Heart right ventricle (tissue), 16 donors: ENCODE results near the gene PLA2G4B. TPM values are rescaled to one million over a fixed set of nuclear protein-coding genes. Genes with fewer than 3 reads are reported as not detected.

Experiments
- ATAC-seq, 8 donors: fragments of 200-7000 bp; cut with Tn5 transposase; one replicate each; pipeline ENCODE4 v1.9.1; 2020; ENCODE audit warnings: mild to moderate bottlenecking in 8 of 8, moderate library complexity in 8 of 8, moderate number of reproducible peaks in 1 of 8
- DNase-seq, 2 donors: peaks; one replicate each; pipeline ENCODE4 v3.0.0-alpha.2; 2020
- H3K27ac ChIP-seq, 10 donors: fragments of 200-600 bp; sonication (generic) in 2 of 10; one replicate each; pipeline versions ENCODE4 v1.5.0 to v1.8.0; 2020 to 2022; ENCODE audit warnings: mild to moderate bottlenecking in 3 of 10
- H3K27me3 ChIP-seq, 7 donors: fragments of 200-600 bp; one replicate each; pipeline ENCODE4 v1.8.0; 2021 to 2022; ENCODE audit warnings: mild to moderate bottlenecking in 2 of 7
- H3K36me3 ChIP-seq, 9 donors: fragments of 200-600 bp; sonication (generic) in 1 of 9; one replicate each; pipeline versions ENCODE4 v1.5.0 to v1.8.0; 2020 to 2022; ENCODE audit warnings: mild to moderate bottlenecking in 2 of 9
- H3K4me1 ChIP-seq, 9 donors: fragments of 200-600 bp; sonication (generic) in 1 of 9; one replicate each; pipeline versions ENCODE4 v1.5.0 to v1.8.0; 2020 to 2022; ENCODE audit warnings: mild to moderate bottlenecking in 4 of 9
- H3K4me3 ChIP-seq, 10 donors: fragments of 200-600 bp; sonication (generic) in 2 of 10; one replicate each; pipeline versions ENCODE4 v1.5.0 to v1.8.0; 2020 to 2022; ENCODE audit warnings: mild to moderate bottlenecking in 7 of 10, moderate library complexity in 2 of 10
- H3K9me3 ChIP-seq, 11 donors: fragments of 200-600 bp in 10 of 11; sonication (generic) in 2 of 11; one replicate each; pipeline versions ENCODE4 v1.5.0 to v1.8.0; 2013 to 2022; ENCODE audit warnings: mild to moderate bottlenecking in 2 of 11, control low read depth in 1 of 11, moderate library complexity in 1 of 11
- WGBS, 2 donors: extraction: QIAGEN DNeasy Blood & Tissue Kit; methylation state at CpG; one replicate each; pipeline ENCODE4 v1.1.7; 2013; ENCODE audit warnings: inconsistent platforms in 1 of 2; 5-methylcytosine and 5-hydroxymethylcytosine counted together
- intact Hi-C, 10 donors: fragments of 100-400 bp; cut with DNase I; formaldehyde crosslinking; loops; one replicate each; pipeline versions ENCODE4 v1.11.1 to v1.14.2; 2022
- polyA plus RNA-seq, 2 donors: library from polyadenylated mRNA; stranded (reverse); fragments of 200-250 nt; gene quantifications; one replicate each; pipeline ENCODE4 v1.2.3, GENCODE V29; 2013
- total RNA-seq, 10 donors: library from RNA; stranded (reverse); fragmentation: NEBNext Ultra II Directional in 3 of 10; extraction: Animal tissue kit (Norgen Biotek cat#: 25700) in 3 of 10; gene quantifications; one replicate each; pipeline versions ENCODE4 v1.2.1 to v1.2.4, GENCODE V29; 2021 to 2023
- TF ChIP-seq, protein P1 (sequence below), 9 donors: fragments of 200-600 bp; sonication (generic) in 2 of 9; IDR thresholded peaks; one replicate each; pipeline versions ENCODE4 v1.5.0 to v1.8.0; 2021 to 2022; ENCODE audit warnings: antibody characterized with exemption in 9 of 9, mild to moderate bottlenecking in 5 of 9, moderate library complexity in 1 of 9
- donor health status: Arrhythmogenic right ventricular cardiomyopathy.
- donor health status: ischemic (EF 13 %, LVEDD 7.1; RV severe dilation, severe dysfunction).
- donor health status: healthy with polysubstance abuse.
- donor health status: DM: no; HTN: yes; CAD: no.
- donor health status: DM: no; HTN: no; CAD: no.
- donor health status: ischemic (EF 25% LVEDD 6.9; RV normal size, moderate dysfunction).
- donor health status: ischemic (EF 25% LVEDD 5.7; RV mildly dilated, moderate dysfunction).
- donor health status: healthy.
- donor health status: DM: yes; HTN: yes; CAD: no.
- donor health status: Ischemic cardiomyopathy.
- donor health status: ischemic (EF 35%, LVEDD 5.7; RV mildly dilated, moderate dysfunction).
- donor health status: nonischemic (EF 11% LVEDD 7.7; RV severe dilation, severe dysfunction).
- donor health status: DM: yes; HTN: yes; CAD: no.
- donor health status: PGD.
- donor health status: ischemic (EF 29% LVEDD 5.4; RV normal size, mild dysfunction).
- donor health status: nonischemic (EF 23%, LVEDD 6.1; RV moderate dilation, normal function).

The PLA2G4B gene
- total and polyA plus RNA-seq, 12 donors, result 1.6 to 16.0 (median 3.2) TPM

DNA sequence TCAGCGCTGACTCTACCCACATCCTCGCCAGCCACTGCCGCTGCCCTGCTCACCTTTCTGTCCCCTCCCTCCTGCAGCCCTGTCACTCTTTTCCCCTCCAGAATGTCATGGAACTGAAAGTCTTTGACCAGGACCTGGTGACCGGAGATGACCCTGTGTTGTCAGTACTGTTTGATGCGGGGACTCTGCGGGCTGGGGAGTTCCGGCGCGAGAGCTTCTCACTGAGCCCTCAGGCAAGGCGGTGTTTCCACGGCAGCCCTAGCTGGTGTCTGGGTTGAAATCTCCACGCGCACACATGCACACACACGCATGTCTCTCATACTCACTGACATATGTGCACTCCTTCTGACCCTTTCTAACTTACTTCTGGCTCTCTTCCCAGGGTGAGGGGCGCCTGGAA lies 2.0 kb downstream of the PLA2G4B start:
- intact Hi-C loops, result no loop called here
- no peaks in the 10 kb centered on the region for H3K9me3 ChIP-seq
- ATAC-seq (no peak), DNase-seq (no peak)
- WGBS, 2 donors, result 91 to 96% methylated on average over 15 of the region's 15 CpGs
- no peak overlapping the region for H3K27ac ChIP-seq
- H3K4me1 ChIP-seq, result peaks cover 0 to 13% (median 4%) of the 10 kb centered on the region in 9 donors
- TF ChIP-seq, protein P1, sequence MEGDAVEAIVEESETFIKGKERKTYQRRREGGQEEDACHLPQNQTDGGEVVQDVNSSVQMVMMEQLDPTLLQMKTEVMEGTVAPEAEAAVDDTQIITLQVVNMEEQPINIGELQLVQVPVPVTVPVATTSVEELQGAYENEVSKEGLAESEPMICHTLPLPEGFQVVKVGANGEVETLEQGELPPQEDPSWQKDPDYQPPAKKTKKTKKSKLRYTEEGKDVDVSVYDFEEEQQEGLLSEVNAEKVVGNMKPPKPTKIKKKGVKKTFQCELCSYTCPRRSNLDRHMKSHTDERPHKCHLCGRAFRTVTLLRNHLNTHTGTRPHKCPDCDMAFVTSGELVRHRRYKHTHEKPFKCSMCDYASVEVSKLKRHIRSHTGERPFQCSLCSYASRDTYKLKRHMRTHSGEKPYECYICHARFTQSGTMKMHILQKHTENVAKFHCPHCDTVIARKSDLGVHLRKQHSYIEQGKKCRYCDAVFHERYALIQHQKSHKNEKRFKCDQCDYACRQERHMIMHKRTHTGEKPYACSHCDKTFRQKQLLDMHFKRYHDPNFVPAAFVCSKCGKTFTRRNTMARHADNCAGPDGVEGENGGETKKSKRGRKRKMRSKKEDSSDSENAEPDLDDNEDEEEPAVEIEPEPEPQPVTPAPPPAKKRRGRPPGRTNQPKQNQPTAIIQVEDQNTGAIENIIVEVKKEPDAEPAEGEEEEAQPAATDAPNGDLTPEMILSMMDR (IDR thresholded peaks at IDR 0.05), result no peak
- H3K4me3 ChIP-seq, result no peak overlapping the region
- H3K27me3 ChIP-seq, result no peaks in the 10 kb centered on the region
- peaks cover 0 to 72% (median 6%) of the 10 kb centered on the region in 9 donors for H3K36me3 ChIP-seq

DNA sequence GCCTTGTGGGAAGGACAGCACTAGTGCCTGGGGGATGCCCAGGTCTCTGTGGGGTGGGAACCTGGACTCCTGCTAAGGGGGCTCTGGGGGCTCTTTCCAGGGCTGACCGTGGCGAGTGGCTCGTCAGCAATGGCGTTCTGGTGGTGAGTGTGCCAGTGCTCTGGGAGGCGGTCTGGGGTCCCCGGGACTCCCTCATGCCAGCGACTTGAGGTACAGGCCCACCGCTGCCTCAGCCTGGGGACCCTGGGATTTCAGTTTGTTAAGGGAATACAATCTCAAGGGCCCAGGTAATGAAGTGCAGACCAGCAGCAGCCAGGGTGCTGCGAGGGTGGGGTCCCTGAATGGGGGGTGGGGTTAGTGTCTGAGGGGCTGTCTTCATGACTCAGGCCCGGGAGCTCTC lies 2.5 kb downstream of the PLA2G4B start:
- Histone ChIP-seq H3K4me1 (peaks cover 0 to 13% (median 4%) of the 10 kb centered on the region in 9 donors), H3K36me3 (peaks cover 0 to 77% (median 9%) of the 10 kb centered on the region in 9 donors)
- ATAC-seq, result no peak

DNA sequence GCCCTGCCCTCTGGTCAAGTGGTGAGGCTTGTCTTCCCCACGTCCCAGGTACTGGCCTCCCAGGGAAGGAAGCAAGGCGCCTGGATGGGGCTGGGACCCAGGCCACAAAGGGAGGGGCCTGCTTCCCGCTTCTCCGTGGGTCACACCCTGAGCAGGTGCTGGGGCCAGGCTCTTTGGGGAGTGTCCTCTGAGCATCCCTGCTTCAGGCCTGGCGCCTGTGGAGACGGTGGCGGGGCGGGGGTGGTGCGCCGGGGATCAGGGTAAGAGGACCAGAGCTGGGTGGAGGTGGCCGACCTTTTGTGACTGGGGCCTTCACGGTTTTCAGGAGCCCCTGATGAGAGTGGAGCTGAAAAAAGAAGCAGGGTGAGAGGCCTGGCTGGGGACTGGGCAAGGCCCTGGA lies 3.6 kb downstream of the PLA2G4B start:
- Histone ChIP-seq H3K27me3 (no peaks in the 10 kb centered on the region), H3K9me3 (no peaks in the 10 kb centered on the region), H3K4me1 (peaks cover 0 to 13% (median 4%) of the 10 kb centered on the region in 9 donors), H3K4me3 (no peak overlapping the region), H3K27ac (no peak overlapping the region), H3K36me3 (peaks cover 0 to 79% (median 20%) of the 10 kb centered on the region in 9 donors)
- TF ChIP-seq, protein P1 (IDR thresholded peaks at IDR 0.05), result no peak
- DNase-seq (no peak), ATAC-seq (no peak)
- intact Hi-C loops, result no loop called here
- WGBS, 2 donors, result 76 to 81% methylated on average over 12 of the region's 12 CpGs

More for the DNA sequence above, 2.5 kb downstream of the PLA2G4B start:
- no peak overlapping the region for H3K4me3 ChIP-seq
- TF ChIP-seq, protein P1 (IDR thresholded peaks at IDR 0.05), result no peak
- H3K27ac ChIP-seq, result no peak overlapping the region
- WGBS, 2 donors, result 91 to 97% methylated on average over 10 of the region's 10 CpGs
- intact Hi-C loops, result no loop called here
- H3K27me3 ChIP-seq, result no peaks in the 10 kb centered on the region
- DNase-seq, result no peak
- no peaks in the 10 kb centered on the region for H3K9me3 ChIP-seq

DNA sequence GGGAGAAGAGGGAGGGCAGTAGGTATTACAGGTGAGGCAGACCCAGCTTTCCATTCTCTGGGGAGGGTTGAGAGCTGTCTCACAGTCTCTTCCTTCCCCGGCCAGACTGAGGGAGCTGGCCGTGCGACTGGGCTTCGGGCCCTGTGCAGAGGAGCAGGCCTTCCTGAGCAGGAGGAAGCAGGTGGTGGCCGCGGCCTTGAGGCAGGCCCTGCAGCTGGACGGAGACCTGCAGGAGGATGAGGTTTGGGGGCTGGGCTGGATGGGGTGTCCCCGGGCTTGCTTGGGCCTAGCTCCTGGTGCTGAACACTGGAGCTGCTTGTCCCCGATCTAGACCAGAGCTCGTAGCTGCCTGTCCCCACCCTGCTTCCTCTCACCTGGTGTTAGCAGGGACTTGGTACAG lies 4.9 kb downstream of the PLA2G4B start:
- ATAC-seq (no peak), DNase-seq (no peak)
- peaks cover 0 to 9% (median 2%) of the 10 kb centered on the region in 9 donors for H3K4me1 ChIP-seq
- H3K36me3 ChIP-seq, result peaks cover 0 to 82% (median 27%) of the 10 kb centered on the region in 9 donors
- 80 to 86% methylated on average over 10 of the region's 10 CpGs for WGBS, 2 donors
- intact Hi-C loops, result no loop called here
- H3K4me3 ChIP-seq, result no peak overlapping the region
- no peaks in the 10 kb centered on the region for H3K9me3 ChIP-seq
- H3K27ac ChIP-seq, result no peak overlapping the region
- TF ChIP-seq, protein P1 (IDR thresholded peaks at IDR 0.05), result no peak
- no peaks in the 10 kb centered on the region for H3K27me3 ChIP-seq
